DMS 273 treated with DMSO at 0.1 percent for 48 hours (cell line): ENCODE measurements around the gene TRAF3IP3.

ENCODE experiments used
- DNase-seq: peaks from one replicate; lab custom pipeline; 2025; lab: John Stamatoyannopoulos, UW

The TRAF3IP3 gene

DNA sequence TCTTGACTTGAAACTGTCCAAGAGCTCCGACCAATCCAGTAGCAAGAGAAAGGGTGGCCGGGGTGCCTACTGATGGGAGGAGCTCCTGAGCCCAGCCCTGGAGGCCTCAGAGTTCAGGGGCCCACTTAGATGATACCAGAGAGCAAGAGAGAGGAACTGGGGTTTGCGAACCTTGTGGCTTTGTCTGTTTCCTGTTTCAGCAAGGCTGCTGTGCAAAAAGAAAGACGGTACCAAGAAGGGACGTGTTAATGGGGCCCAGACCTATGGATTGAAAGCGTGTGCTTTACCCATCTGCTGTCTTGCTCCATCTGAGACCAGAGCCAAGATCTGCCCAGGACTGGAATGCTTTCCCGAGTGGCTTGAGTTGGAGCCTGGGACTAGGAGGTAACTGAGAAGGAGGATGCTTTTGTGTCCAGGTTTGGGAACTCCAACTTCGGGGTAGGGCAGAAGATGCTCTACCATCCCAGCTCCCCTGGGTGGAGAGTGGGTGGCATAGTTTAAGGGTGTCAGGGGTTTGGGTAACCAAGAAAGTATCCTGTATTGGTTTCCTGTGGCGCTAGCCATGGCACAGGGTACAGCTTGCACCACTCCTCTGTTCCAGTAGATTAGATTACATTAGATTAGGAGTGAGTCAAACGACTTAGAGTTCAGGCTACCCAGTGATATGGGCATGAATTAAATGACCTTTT, at the start of gene TRAF3IP3:
Gene TRAF3IP3, plus strand, starts transcription at position 128 of the 689 bp plus-strand sequence. CDS start 3,987 bp downstream, outside the sequence.
- no peak for DNase-seq

- no peak for DNase-seq
Observed at GRCh38 chr1:209706622-209707021, 49.2 kb upstream of the TRAF3IP3 start.

GRCh38 chr1:209707308-209707707, 48.5 kb upstream of the TRAF3IP3 start:
- no peak for DNase-seq

GRCh38 chr1:209708297-209708696, 47.6 kb upstream of the TRAF3IP3 start:
- DNase-seq, result no peak

DNA sequence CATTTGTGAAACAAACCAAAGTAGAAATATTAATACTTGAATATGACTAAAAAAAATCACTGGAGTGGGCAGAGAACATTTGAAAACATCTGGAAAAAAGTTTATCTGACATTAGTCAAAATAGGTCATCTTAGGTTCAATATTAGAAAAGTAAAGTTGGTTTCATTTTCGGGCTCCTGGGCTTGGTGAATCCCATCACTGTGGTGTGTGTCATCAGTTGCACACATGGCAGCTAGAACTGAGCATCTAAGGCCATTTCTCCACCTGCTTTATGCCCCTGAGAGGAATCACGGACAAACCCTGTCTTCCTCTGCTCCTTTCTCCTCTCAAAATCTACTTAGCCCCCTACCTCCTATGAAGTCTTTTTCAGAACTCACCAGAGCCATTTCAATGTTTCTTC, 45.8 kb upstream of the TRAF3IP3 start:
- DNase-seq, result no peak

DNA sequence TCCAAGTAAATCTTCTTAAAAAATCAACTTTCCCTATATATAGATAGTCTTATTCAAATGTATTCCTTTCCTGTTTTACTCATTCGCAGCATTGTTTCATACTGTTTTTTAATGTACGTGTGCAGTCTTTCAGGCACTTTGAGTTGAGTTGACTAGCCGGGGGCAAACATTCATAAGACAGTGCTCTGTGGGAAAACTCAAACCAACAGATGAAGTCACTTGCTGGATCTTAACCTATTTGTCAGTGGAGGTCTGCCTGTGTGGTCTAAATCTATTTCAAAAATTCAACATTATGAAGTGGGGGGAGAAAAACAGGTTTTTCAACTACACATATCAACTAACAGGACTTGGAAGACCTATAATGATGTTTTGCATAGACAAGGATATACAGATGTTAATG, 45.0 kb upstream of the TRAF3IP3 start:
- no peak for DNase-seq

- DNase-seq, result no peak
Observed at GRCh38 chr1:209714338-209714737, 41.5 kb upstream of the TRAF3IP3 start.

DNA sequence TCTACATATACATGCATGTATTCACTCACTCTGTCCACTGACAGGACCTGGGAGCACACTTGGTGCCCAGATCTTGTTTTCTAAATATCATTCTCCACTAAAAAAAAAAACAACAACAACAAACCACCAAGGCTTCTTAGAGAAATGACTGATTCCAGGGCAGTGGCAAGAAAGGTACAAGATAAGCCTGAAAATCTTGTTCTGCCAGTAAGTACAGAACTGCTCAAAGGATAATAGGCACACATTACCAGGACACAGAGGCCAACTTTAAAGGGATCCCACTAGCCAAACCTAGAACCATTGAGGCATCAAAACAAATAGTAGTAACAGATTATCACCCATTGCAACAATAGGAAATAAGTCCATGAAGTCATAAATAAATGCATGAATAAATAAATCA, 40.5 kb upstream of the TRAF3IP3 start:
- no peak for DNase-seq

DNA sequence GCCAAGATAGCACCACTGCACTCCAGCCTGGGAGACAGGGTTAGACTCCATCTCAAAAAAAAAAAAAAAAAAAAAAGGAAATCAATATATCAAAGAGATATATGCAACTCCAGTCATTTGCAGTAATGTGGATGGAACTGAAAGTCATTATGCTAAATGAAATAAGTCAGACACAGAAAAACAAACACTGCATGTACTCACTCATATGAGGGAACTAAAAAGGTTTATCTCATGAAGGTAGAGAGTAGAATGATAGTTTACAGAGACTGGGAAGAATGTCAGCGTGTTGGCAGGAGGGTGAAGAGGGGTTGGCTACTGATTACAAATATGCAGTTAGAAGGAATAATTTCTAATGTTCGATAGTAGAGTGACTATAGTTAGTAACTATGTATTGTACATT, 38.0 kb upstream of the TRAF3IP3 start:
- DNase-seq, result no peak

DNA sequence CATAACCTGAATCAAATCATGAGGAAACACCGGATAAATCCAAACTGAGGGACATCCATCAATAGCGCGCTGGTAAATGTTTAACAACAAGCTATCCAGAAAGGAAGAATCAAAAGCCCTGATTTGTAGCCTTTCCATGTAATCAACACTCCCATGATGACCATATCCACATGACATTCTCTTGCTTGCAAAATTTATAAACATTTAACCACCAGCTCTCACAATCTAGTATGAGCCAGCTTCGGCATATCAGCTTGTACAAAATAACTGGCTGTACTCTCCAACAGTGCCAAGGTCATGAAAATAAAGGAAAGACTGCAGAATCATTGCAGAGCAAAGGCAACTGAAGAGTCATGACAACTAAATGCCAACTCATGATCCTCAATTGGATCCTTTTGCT, 35.5 kb upstream of the TRAF3IP3 start:
- no peak for DNase-seq

DNA sequence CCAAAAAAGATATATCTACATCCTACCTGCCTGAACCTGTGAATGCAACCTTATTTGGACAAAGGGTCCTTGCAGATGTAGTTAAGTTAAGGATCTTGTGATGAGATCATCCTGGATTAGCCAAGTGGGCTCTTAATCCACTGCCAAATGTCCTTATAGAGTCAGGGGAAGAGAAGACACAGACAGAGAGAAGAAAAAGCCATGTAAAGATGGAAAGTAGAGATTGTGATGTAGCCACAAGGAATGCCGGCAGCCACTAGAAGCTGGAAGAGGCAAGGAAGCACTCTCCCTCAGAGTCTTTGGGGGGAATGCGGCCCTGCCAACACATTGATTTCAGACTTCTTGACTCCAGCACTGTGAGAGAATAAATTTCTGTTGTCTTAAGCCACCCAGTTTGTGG, 35.0 kb upstream of the TRAF3IP3 start:
- no peak for DNase-seq

- DNase-seq, result no peak
Observed at GRCh38 chr1:209721323-209721722, 34.5 kb upstream of the TRAF3IP3 start.

DNA sequence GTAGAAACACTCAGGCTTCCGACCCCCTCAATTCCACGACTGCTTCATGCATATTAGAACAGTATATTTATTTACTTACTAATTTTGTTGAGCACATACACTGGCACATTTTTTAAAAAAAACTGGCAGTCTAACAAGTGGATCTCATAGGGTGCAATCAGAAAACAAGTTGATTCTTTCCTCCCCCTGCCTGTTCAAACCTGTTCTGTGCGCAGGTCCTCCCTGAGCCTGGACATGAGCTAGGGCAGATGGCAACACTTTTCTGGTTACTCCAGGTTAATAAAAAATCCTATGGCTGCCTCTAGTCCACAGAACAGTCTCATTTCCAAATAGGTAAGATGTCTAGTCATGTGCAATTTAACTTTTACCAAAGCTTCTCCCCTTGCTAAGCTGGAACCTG, 32.6 kb upstream of the TRAF3IP3 start:
- DNase-seq, result no peak

DNA sequence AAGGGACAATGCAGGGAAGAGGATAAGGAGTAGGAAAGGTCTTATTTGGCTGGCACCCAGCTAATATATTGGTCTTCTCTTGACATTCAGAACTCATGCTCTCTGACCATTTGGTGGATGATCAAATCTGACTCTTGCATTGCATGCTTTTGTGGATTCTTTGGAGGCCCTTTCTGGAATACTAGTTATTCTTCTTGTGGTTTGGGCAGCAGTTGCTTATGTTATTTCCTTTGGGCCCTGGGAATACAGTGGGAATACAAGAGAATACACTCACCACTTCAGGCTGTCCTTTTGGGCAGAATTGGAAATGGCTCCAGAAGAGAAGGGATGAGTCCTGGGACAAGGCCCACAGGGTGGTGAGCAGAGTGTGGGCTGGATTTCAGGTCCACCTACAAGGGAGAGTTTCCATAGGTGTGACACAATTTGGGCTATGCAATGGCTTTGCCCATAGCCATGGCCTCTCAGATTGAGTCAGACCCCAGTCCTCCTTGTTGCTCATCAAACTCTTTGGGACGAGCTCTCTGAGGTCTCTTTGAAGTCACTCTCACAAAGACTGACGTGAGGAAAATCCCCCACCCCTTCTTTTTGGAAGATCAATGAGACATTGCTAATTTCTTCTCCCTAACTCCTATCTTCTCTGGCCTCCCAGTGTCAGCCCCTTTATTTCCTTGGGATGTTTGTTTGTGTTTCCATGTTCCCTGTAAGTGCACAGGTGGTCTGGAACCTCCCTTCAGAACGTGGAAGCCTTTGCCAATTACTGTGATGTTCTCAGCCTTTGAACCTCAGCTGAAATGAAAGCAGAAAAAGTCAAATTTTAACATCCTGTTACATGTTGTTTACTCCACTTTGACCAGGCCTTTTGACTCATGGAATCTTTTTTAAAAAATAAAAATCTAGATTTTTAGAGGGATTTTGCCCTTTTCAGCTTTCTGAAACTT, 31.8 kb upstream of the TRAF3IP3 start:
- no peak for DNase-seq

DNA sequence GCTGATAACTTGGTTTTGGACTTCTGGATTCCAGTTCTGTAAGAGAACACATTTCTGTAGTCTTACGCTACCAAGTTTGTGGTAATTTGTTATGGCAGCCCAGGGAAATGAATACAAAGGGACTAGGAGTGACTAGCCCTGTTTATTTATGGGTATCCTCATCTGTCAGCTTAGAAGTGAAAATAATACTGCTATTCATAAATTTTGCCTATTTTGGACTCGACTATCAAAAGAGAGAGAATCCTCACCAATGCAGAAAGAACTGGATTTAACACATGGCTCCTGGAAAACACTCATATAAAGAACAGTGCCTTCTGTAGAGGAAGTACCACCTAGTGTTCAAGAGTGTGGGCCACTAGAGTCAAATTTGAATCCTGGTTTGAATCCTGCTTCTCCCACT, 28.6 kb upstream of the TRAF3IP3 start:
- DNase-seq, result no peak

GRCh38 chr1:209727785-209728184, 28.1 kb upstream of the TRAF3IP3 start:
- no peak for DNase-seq

DNA sequence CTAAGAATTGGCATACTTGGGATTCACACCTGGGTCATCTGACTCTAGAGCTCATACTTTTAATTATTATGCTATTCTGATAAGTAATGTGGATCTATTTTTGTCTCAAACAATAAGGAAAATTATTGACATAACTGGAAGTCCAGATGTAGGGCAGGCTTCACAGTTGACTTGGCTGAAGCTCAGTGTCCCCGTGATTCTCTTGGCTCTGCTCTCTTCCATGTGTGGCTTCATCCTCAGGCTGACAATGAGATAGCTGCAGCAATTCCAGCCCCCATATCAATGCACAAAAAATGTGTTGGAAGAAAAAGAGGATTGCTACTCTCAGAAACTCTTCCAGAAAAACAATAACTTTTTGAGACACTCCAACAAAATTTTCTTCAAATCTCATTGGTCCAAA, 27.4 kb upstream of the TRAF3IP3 start:
- DNase-seq, result no peak

- no peak for DNase-seq
Observed at GRCh38 chr1:209729436-209729835, 26.4 kb upstream of the TRAF3IP3 start.

DNA sequence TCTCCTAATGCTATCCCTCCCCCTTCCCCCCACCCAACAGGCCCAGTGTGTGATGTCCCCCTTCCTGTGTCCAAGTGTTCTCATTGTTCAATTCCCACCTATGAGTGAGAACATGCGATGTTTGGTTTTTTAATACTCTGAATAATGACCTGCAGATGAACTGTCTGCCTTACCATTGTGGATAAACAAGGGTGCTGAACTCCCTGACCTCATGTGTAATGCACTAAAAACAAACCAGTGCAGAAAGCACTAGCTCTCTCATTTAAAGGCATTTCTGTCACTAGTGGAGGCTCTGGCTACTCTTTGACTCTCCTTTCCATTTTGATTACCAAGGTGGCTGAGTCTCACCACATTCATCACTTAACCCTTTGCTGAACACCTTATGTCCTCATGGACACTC, 23.1 kb upstream of the TRAF3IP3 start:
- no peak for DNase-seq

GRCh38 chr1:209733409-209734192, 22.3 kb upstream of the TRAF3IP3 start:
- no peak for DNase-seq

- DNase-seq, result no peak
Observed at GRCh38 chr1:209736490-209737117, 19.2 kb upstream of the TRAF3IP3 start.

- DNase-seq, result no peak
Observed at GRCh38 chr1:209737118-209737505, 18.7 kb upstream of the TRAF3IP3 start.
